HepG2 (cell line): Measurements from ENCODE around the gene HOXD4. TPM values are rescaled to one million over a fixed set of nuclear protein-coding genes. Genes with fewer than 3 reads are reported as not detected.

ENCODE experiments used
- HMG20A ChIP-seq: IDR thresholded peaks from 2 replicates; pipeline ENCODE4 v1.6.1; 2016; ENCODE audit warnings: borderline replicate concordance
- IRF1 ChIP-seq: sonication (generic); formaldehyde crosslinking; IDR thresholded peaks from 2 replicates; pipeline ENCODE4 v1.4.0; 2020; ENCODE audit warnings: low read depth, mild to moderate bottlenecking, missing genetic modification reagents
- NFYC ChIP-seq: IDR thresholded peaks from 2 replicates; pipeline ENCODE4 v1.6.1; 2016; ENCODE audit warnings: missing genetic modification reagents, missing compliant biosample characterization
- ZNF256 ChIP-seq: sonication (generic); formaldehyde crosslinking; conservative IDR thresholded peaks from 2 replicates; pipeline ENCODE4 v1.4.0; 2020; ENCODE audit warnings: missing genetic modification reagents
- polyA plus RNA-seq, 8 experiments: library from polyadenylated mRNA; depleted of rRNA in 3 of 8; stranded (reverse) in 7 of 8; unstranded in 1 of 8; fragments of >200 nt; fragmentation: Illumina TruSeq in 4 of 8; extraction: Trizol in 4 of 8; gene quantifications; 2 replicates each; pipeline versions ENCODE4 v1.2.1 to v1.2.3, GENCODE V29; 2011 to 2016; ENCODE audit warnings: low read depth in 4 of 8, missing spikeins in 1 of 8, mixed read lengths in 1 of 8; ENCODE audit not compliant: insufficient read depth in 1 of 8
- total RNA-seq, 5 experiments: library from RNA; depleted of rRNA; stranded (reverse); fragments of >200 nt; fragmentation: Illumina TruSeq; extraction: Trizol; gene quantifications; 2 replicates each; pipeline ENCODE4 v1.2.3, GENCODE V29; 2016; ENCODE audit warnings: low read depth in 1 of 5
- TF ChIP-seq, protein P1 (sequence below): sonication (generic); formaldehyde crosslinking; conservative IDR thresholded peaks from 2 replicates; pipeline ENCODE4 v1.8.0; 2022; ENCODE audit warnings: mild to moderate bottlenecking, moderate library complexity, missing genetic modification reagents
- TF ChIP-seq, protein P2 (sequence below): sonication (generic); formaldehyde crosslinking; conservative IDR thresholded peaks from 2 replicates; pipeline ENCODE4 v1.4.0; 2020; ENCODE audit warnings: missing genetic modification reagents
- TF ChIP-seq, protein P3 (sequence below): sonication (generic); formaldehyde crosslinking; IDR thresholded peaks from 2 replicates; pipeline ENCODE4 v1.5.0; 2020; ENCODE audit warnings: missing genetic modification reagents
- TF ChIP-seq, protein P4 (sequence below): sonication (generic); formaldehyde crosslinking; IDR thresholded peaks from 2 replicates; pipeline ENCODE4 v1.4.0; 2020; ENCODE audit warnings: missing genetic modification reagents, mild to moderate bottlenecking, borderline replicate concordance

The HOXD4 gene
- total and polyA plus RNA-seq, 2 of the 13 experiments (the other 11 are each of a cell fraction or from before 2014, with no cell fraction given): not detected

DNA sequence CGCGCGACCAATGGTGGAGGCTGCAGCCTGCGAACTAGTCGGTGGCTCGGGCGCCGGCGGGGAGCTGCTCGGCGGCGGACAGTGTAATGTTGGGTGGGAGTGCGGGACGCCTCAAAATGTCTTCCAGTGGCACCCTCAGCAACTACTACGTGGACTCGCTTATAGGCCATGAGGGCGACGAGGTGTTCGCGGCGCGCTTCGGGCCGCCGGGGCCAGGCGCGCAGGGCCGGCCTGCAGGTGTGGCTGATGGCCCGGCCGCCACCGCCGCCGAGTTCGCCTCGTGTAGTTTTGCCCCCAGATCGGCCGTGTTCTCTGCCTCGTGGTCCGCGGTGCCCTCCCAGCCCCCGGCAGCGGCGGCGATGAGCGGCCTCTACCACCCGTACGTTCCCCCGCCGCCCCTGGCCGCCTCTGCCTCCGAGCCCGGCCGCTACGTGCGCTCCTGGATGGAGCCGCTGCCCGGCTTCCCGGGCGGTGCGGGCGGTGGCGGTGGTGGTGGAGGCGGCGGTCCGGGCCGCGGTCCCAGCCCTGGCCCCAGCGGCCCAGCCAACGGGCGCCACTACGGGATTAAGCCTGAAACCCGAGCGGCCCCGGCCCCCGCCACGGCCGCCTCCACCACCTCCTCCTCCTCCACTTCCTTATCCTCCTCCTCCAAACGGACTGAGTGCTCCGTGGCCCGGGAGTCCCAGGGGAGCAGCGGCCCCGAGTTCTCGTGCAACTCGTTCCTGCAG lies 28.5 kb upstream of the HOXD4 start, which contains the start of gene HOXD9 (continued):
- TF ChIP-seq HMG20A (CRISPR knock-in tag) (no peak), IRF1 (no peak), ZNF256 (CRISPR knock-in tag) (no peak), NFYC (CRISPR knock-in tag) (no peak)
- TF ChIP-seq, protein P1, sequence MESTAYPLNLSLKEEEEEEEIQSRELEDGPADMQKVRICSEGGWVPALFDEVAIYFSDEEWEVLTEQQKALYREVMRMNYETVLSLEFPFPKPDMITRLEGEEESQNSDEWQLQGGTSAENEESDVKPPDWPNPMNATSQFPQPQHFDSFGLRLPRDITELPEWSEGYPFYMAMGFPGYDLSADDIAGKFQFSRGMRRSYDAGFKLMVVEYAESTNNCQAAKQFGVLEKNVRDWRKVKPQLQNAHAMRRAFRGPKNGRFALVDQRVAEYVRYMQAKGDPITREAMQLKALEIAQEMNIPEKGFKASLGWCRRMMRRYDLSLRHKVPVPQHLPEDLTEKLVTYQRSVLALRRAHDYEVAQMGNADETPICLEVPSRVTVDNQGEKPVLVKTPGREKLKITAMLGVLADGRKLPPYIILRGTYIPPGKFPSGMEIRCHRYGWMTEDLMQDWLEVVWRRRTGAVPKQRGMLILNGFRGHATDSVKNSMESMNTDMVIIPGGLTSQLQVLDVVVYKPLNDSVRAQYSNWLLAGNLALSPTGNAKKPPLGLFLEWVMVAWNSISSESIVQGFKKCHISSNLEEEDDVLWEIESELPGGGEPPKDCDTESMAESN (CRISPR knock-in tag): no peak
- TF ChIP-seq, protein P2, sequence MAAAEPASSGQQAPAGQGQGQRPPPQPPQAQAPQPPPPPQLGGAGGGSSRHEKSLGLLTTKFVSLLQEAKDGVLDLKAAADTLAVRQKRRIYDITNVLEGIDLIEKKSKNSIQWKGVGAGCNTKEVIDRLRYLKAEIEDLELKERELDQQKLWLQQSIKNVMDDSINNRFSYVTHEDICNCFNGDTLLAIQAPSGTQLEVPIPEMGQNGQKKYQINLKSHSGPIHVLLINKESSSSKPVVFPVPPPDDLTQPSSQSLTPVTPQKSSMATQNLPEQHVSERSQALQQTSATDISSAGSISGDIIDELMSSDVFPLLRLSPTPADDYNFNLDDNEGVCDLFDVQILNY (CRISPR knock-in tag): no peak
- TF ChIP-seq, protein P3, sequence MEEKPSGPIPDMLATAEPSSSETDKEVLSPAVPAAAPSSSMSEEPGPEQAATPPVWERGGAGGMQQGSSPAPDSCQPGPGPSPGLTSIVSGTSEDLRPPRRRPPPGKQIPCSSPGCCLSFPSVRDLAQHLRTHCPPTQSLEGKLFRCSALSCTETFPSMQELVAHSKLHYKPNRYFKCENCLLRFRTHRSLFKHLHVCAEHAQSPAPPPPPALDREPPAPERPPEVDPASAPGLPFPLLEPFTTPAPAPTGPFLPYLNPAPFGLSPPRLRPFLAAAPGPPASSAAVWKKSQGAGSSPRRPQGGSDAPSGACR (CRISPR knock-in tag): no peak
- TF ChIP-seq, protein P4, sequence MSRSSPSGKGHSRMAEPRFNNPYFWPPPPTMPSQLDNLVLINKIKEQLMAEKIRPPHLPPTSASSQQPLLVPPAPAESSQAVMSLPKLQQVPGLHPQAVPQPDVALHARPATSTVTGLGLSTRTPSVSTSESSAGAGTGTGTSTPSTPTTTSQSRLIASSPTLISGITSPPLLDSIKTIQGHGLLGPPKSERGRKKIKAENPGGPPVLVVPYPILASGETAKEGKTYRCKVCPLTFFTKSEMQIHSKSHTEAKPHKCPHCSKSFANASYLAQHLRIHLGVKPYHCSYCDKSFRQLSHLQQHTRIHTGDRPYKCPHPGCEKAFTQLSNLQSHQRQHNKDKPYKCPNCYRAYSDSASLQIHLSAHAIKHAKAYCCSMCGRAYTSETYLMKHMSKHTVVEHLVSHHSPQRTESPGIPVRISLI: no peak
